Endodermal cell (in vitro differentiated cells): Measurements from ENCODE around the gene MRPS27. TPM values are rescaled to one million over a fixed set of nuclear protein-coding genes. Genes with fewer than 3 reads are reported as not detected.

Experiments
- DNase-seq: peaks from one replicate; pipeline ENCODE4 v3.0.0-alpha.2; 2017
- H3K27ac ChIP-seq: 2 replicates; pipeline ENCODE4 v1.5.1; 2013; ENCODE audit warnings: mild to moderate bottlenecking, low read depth, low read length, moderate library complexity
- H3K27me3 ChIP-seq: 2 replicates; pipeline ENCODE4 v1.6.1; 2013; ENCODE audit warnings: mild to moderate bottlenecking, low read length, moderate library complexity; ENCODE audit not compliant: insufficient read depth, control insufficient read depth, poor library complexity, severe bottlenecking
- H3K36me3 ChIP-seq: 2 replicates; pipeline ENCODE4 v1.7.0; 2013; ENCODE audit warnings: mild to moderate bottlenecking, low read length, moderate library complexity; ENCODE audit not compliant: control insufficient read depth, insufficient read depth
- H3K4me1 ChIP-seq: one replicate; pipeline ENCODE4 v1.7.0; 2013; ENCODE audit warnings: low read length; ENCODE audit not compliant: control insufficient read depth, insufficient read depth
- H3K4me3 ChIP-seq: 2 replicates; pipeline ENCODE4 v1.5.1; 2013; ENCODE audit warnings: mild to moderate bottlenecking, low read length, moderate library complexity
- H3K9ac ChIP-seq: 2 replicates; pipeline ENCODE4 v1.6.1; 2013; ENCODE audit warnings: mild to moderate bottlenecking, low read length, moderate library complexity; ENCODE audit not compliant: poor library complexity, severe bottlenecking; ENCODE audit errors: extremely low read depth
- H3K9me3 ChIP-seq: 2 replicates; pipeline ENCODE4 v1.6.1; 2013; ENCODE audit warnings: mild to moderate bottlenecking, low read length, moderate library complexity; ENCODE audit not compliant: control insufficient read depth
- H3K27ac Mint-ChIP-seq: 2 replicates; pipeline ENCODE4 v1.8.0; 2020; ENCODE audit warnings: mixed read lengths
- H3K27me3 Mint-ChIP-seq: 2 replicates; pipeline ENCODE4 v1.8.0; 2021; ENCODE audit warnings: mild to moderate bottlenecking, mixed read lengths; ENCODE audit not compliant: insufficient read depth
- H3K36me3 Mint-ChIP-seq: 2 replicates; pipeline ENCODE4 v1.8.0; 2020; ENCODE audit warnings: low read depth, mixed read lengths
- H3K4me1 Mint-ChIP-seq: 2 replicates; pipeline ENCODE4 v1.8.0; 2020; ENCODE audit warnings: mixed read lengths
- H3K4me3 Mint-ChIP-seq: 2 replicates; pipeline ENCODE4 v1.8.0; 2020; ENCODE audit warnings: mild to moderate bottlenecking, moderate library complexity, mixed read lengths
- H3K9me3 Mint-ChIP-seq: 2 replicates; pipeline ENCODE4 v1.8.0; 2020; ENCODE audit warnings: mild to moderate bottlenecking, mixed read lengths
- WGBS, 2 experiments: methylation state at CpG; one replicate each; pipeline versions ENCODE4 v1.1.5 to v1.1.7; 2013; ENCODE audit warnings: missing lambda C conversion rate in 2 of 2, mixed read lengths in 1 of 2; ENCODE audit not compliant: insufficient coverage in 1 of 2, insufficient read length in 1 of 2; 5-methylcytosine and 5-hydroxymethylcytosine counted together
- total RNA-seq, 2 donors: library from RNA; stranded (reverse); fragmentation: NEBNext Ultra II Directional in 1 of 2; extraction: Animal tissue kit (Norgen Biotek cat#: 25700) in 1 of 2; gene quantifications; 2 replicates in 1 of 2; 3 replicates in 1 of 2; pipeline ENCODE4 v1.2.1, GENCODE V29; 2021
- TF ChIP-seq, protein P1 (sequence below): fragments of 200-600 bp; sonication (generic); conservative IDR thresholded peaks from 2 replicates; pipeline ENCODE4 v1.5.0; 2021; ENCODE audit warnings: antibody characterized with exemption, mild to moderate bottlenecking

Gene MRPS27
- total RNA-seq, 2 donors from 2014 or later, result 55.2 to 80.8 TPM

DNA sequence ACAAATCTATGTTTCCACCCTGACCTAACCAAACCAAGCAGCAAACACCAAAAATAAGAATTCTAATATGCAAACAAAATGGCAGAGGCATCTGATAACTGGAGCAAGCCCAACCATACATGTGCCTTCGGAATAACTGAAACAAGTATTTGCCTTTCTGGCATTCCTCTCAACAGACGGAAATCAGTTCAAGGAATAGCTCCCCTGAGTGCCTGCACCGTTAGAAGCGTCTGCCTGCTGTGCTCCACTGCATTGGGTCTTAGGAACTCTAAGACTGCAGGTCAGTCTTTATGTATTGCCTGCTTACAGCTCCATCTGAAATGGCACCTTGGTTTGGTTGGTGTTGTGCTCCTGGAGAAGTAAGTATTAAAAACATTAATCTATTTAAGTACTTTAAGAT, 98.5 kb downstream of the MRPS27 start:
- Histone ChIP-seq H3K4me1 (no peaks in the 10 kb centered on the region), H3K4me3 (no peak overlapping the region), H3K27me3 (no peaks in the 10 kb centered on the region), H3K9me3 (no peaks in the 10 kb centered on the region), H3K9ac (no peak overlapping the region), H3K36me3 (peaks cover 80% of the 10 kb centered on the region), H3K27ac (no peak overlapping the region)
- Mint-ChIP-seq H3K4me1 (no peaks in the 10 kb centered on the region), H3K4me3 (no peak overlapping the region), H3K9me3 (no peaks in the 10 kb centered on the region), H3K36me3 (peaks cover 63% of the 10 kb centered on the region), H3K27me3 (no peaks in the 10 kb centered on the region), H3K27ac (no peak overlapping the region)
- TF ChIP-seq, protein P1, sequence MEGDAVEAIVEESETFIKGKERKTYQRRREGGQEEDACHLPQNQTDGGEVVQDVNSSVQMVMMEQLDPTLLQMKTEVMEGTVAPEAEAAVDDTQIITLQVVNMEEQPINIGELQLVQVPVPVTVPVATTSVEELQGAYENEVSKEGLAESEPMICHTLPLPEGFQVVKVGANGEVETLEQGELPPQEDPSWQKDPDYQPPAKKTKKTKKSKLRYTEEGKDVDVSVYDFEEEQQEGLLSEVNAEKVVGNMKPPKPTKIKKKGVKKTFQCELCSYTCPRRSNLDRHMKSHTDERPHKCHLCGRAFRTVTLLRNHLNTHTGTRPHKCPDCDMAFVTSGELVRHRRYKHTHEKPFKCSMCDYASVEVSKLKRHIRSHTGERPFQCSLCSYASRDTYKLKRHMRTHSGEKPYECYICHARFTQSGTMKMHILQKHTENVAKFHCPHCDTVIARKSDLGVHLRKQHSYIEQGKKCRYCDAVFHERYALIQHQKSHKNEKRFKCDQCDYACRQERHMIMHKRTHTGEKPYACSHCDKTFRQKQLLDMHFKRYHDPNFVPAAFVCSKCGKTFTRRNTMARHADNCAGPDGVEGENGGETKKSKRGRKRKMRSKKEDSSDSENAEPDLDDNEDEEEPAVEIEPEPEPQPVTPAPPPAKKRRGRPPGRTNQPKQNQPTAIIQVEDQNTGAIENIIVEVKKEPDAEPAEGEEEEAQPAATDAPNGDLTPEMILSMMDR, result no peak
- DNase-seq, result no peak
- 81 to 89% methylated on average over 4 of the region's 4 CpGs for WGBS, 2 experiments

DNA sequence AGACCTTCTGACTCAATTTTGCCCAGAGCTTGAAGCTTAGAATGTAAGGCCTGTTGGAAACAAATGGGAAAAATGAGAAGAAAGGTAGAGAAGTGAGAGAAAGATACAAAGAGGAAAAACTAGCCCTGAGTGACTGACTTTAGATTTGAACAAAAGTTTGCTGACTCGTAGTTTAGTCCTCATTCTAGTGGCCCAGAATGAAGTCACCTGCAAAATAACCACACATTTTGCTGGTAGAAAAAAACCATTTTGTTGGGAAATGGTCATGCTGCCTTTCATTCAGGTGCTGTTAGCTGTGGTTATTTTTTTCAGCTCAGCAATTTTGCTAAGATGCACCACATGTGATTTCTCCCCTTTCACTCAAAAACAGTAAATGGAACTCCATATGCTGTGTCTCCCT, 98.9 kb downstream of the MRPS27 start:
- Mint-ChIP-seq H3K4me1 (no peaks in the 10 kb centered on the region), H3K36me3 (peaks cover 60% of the 10 kb centered on the region), H3K4me3 (no peak overlapping the region), H3K9me3 (no peaks in the 10 kb centered on the region), H3K27me3 (no peaks in the 10 kb centered on the region), H3K27ac (no peak overlapping the region)
- Histone ChIP-seq H3K4me1 (no peaks in the 10 kb centered on the region), H3K4me3 (no peak overlapping the region), H3K27ac (no peak overlapping the region), H3K9me3 (no peaks in the 10 kb centered on the region), H3K27me3 (no peaks in the 10 kb centered on the region), H3K9ac (no peak overlapping the region), H3K36me3 (peaks cover 75% of the 10 kb centered on the region)
- 96 to 100% methylated on average over 1 of the region's 1 CpG for WGBS, 2 experiments
- TF ChIP-seq, protein P1, result no peak
- DNase-seq, result no peak

DNA sequence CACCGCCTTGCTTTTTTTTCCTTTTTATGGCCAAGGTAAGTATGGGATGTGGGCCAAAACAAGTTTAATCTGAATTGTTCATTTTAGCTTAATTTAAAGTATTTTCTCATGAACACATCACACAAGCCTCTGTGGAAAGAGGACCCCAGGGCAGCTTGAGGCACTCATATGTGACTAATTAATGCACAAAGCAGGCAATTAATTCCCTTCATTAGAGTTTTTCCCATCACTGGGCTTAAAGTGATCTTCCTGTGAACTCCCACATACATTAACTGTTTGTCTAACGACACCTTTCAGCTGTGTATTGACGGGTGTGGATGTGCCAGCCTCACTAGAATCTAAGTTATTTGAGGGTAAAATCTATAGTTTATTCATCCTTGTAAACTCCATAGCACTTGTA, 103.3 kb downstream of the MRPS27 start:
- H3K4me1 ChIP-seq, result no peaks in the 10 kb centered on the region
- WGBS, 2 experiments, result 98% methylated on average over 3 of the region's 3 CpGs; no CpG with 5 or more reads in 1 of the 2 experiments
- no peak for DNase-seq
- peaks cover 43% of the 10 kb centered on the region for H3K36me3 ChIP-seq
- no peaks in the 10 kb centered on the region for H3K27me3 Mint-ChIP-seq
- H3K36me3 Mint-ChIP-seq, result peaks cover 40% of the 10 kb centered on the region
- H3K4me3 Mint-ChIP-seq, result no peak overlapping the region
- H3K27ac ChIP-seq, result no peak overlapping the region
- H3K4me1 Mint-ChIP-seq, result no peaks in the 10 kb centered on the region
- no peaks in the 10 kb centered on the region for H3K27me3 ChIP-seq
- no peak overlapping the region for H3K4me3 ChIP-seq
- no peaks in the 10 kb centered on the region for H3K9me3 Mint-ChIP-seq
- no peak overlapping the region for H3K27ac Mint-ChIP-seq
- H3K9ac ChIP-seq, result no peak overlapping the region
- TF ChIP-seq, protein P1, result no peak
- H3K9me3 ChIP-seq, result no peaks in the 10 kb centered on the region
